Sigmoid colon (tissue), 7 donors: ENCODE data around the gene TEP1. TPM values are rescaled to one million over a fixed set of nuclear protein-coding genes. Genes with fewer than 3 reads are reported as not detected.

Source experiments
- DNase-seq: peaks from one replicate; pipeline ENCODE4 v3.0.0-alpha.2; 2019
- H3K27ac ChIP-seq, 4 donors: fragments of 200-600 bp; sonication (generic); one replicate each; pipeline ENCODE4 v1.5.1; 2016 to 2019; ENCODE audit warnings: mild to moderate bottlenecking in 1 of 4
- H3K27me3 ChIP-seq, 3 donors: fragments of 200-600 bp; sonication (generic); one replicate each; pipeline ENCODE4 v1.5.1; 2019; ENCODE audit warnings: mild to moderate bottlenecking in 1 of 3
- H3K36me3 ChIP-seq, 4 donors: fragments of 200-600 bp; sonication (generic); one replicate each; pipeline ENCODE4 v1.5.1; 2016 to 2019
- H3K4me1 ChIP-seq, 4 donors: fragments of 200-600 bp; sonication (generic); one replicate each; pipeline ENCODE4 v1.5.1; 2017 to 2019
- H3K4me3 ChIP-seq, 4 donors: fragments of 200-600 bp; sonication (generic); one replicate each; pipeline ENCODE4 v1.5.1; 2017 to 2019; ENCODE audit warnings: mild to moderate bottlenecking in 2 of 4, moderate library complexity in 1 of 4
- H3K9me3 ChIP-seq, 4 donors: fragments of 200-600 bp in 3 of 4; sonication (generic) in 3 of 4; one replicate each; pipeline versions ENCODE4 v1.5.1 to v1.6.1; 2013 to 2019
- EP300 ChIP-seq, 4 donors: sonication (generic); formaldehyde crosslinking; IDR thresholded peaks; one replicate each; pipeline ENCODE4 v1.6.1; 2017; ENCODE audit warnings: antibody characterized with exemption in 4 of 4
- POLR2A ChIP-seq, 2 donors: fragments of 450-650 bp; IDR thresholded peaks; one replicate each; pipeline ENCODE4 v1.6.1; 2016; ENCODE audit warnings: antibody characterized with exemption in 2 of 2, mild to moderate bottlenecking in 2 of 2, moderate library complexity in 2 of 2
- POLR2AphosphoS5 ChIP-seq, 4 donors: sonication (generic); formaldehyde crosslinking; IDR thresholded peaks; one replicate each; pipeline ENCODE4 v1.6.1; 2017; ENCODE audit warnings: antibody characterized with exemption in 4 of 4
- WGBS, 2 donors: extraction: QIAGEN DNeasy Blood & Tissue Kit; methylation state at CpG; one replicate each; pipeline ENCODE4 v1.1.7; 2013; 5-methylcytosine and 5-hydroxymethylcytosine counted together
- intact Hi-C: fragments of 100-400 bp; cut with DNase I; formaldehyde crosslinking; loops from one replicate; pipeline ENCODE4 v1.15.1; 2023
- polyA plus RNA-seq, 3 donors: library from polyadenylated mRNA; stranded (reverse); fragments of 200-250 nt; gene quantifications; one replicate each; pipeline ENCODE4 v1.2.3, GENCODE V29; 2013
- total RNA-seq, 4 donors: library from RNA; depleted of rRNA; stranded (reverse); fragments of >200 nt; gene quantifications; one replicate each; pipeline ENCODE4 v1.1.0, GENCODE V29; 2016
- TF ChIP-seq, protein P1 (sequence below), 4 experiments: fragments of 450-650 bp in 3 of 4; fragments of 200-600 bp in 1 of 4; IDR thresholded peaks; one replicate each; pipeline ENCODE4 v1.5.1; 2016 to 2019; ENCODE audit warnings: antibody characterized with exemption in 4 of 4, mild to moderate bottlenecking in 3 of 4, moderate library complexity in 2 of 4
- donor health status: healthy with polysubstance abuse.
- donor health status: Bipolar disorder and iron deficiency.
- donor health status: healthy.

Gene TEP1
- total and polyA plus RNA-seq, 7 donors, result 12.7 to 43.7 (median 22.9) TPM

DNA sequence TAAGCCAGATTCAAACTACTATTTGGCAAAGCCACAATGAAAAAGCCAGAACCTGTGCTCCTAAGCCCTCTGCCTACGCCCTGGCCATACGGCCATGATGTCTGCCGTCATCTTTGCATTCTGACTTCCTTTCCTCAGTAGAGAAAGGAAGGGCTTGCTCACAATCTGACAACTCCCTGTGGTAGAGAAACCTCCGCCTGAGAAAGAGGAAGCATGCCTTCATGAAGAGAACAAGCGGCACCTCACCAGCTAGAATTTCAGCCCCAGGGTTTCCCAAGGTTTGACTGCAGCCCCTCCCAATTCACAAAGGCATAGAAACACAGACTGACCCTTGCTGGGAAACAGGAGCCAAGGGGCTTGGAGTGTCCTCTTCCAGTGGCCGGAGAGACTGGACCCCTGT lies 25.7 kb downstream of the TEP1 start:
- Histone ChIP-seq H3K4me3 (no peak overlapping the region), H3K27ac (no peak overlapping the region), H3K4me1 (no peaks in the 10 kb centered on the region), H3K36me3 (peaks cover 69 to 98% (median 90%) of the 10 kb centered on the region in 4 donors), H3K27me3 (no peaks in the 10 kb centered on the region), H3K9me3 (no peaks in the 10 kb centered on the region)
- intact Hi-C loops, result no loop called here
- WGBS, 2 donors, result 85 to 93% methylated on average over 6 of the region's 6 CpGs
- TF ChIP-seq, protein P1, sequence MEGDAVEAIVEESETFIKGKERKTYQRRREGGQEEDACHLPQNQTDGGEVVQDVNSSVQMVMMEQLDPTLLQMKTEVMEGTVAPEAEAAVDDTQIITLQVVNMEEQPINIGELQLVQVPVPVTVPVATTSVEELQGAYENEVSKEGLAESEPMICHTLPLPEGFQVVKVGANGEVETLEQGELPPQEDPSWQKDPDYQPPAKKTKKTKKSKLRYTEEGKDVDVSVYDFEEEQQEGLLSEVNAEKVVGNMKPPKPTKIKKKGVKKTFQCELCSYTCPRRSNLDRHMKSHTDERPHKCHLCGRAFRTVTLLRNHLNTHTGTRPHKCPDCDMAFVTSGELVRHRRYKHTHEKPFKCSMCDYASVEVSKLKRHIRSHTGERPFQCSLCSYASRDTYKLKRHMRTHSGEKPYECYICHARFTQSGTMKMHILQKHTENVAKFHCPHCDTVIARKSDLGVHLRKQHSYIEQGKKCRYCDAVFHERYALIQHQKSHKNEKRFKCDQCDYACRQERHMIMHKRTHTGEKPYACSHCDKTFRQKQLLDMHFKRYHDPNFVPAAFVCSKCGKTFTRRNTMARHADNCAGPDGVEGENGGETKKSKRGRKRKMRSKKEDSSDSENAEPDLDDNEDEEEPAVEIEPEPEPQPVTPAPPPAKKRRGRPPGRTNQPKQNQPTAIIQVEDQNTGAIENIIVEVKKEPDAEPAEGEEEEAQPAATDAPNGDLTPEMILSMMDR (IDR thresholded peaks at IDR 0.05), result no peak
- TF ChIP-seq POLR2A (IDR thresholded peaks at IDR 0.05) (no peak), POLR2AphosphoS5 (IDR thresholded peaks at IDR 0.05) (no peak), EP300 (IDR thresholded peaks at IDR 0.05) (no peak)
- DNase-seq, result no peak

DNA sequence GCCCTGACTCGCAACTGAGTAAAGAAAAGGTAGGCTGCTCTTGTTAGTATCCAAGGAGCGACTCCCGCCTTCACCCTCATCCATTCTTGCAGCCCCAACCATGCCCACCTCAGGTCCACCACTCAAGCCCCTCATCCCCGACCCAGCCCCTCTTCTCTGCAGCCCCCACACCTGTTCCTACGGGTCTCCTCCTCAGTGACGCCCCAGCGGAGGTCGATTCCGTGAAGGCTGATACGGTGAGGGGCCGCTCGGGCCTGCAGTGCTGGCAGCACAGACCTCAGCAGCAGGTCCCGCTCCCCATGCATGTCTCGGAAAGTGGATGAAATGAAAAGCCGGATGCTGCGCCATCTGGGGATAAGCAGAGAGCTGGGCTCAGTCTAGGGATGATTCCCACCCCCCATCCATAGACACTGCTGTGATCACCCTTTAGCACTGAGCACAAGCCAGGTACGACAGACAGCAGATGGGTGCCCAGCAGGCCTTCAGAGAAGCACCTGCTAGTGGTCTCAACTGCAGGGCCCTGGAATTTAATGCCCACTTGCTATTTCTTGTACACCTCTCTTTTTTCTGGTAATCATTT lies 26.9 kb downstream of the TEP1 start:
- Histone ChIP-seq H3K9me3 (no peaks in the 10 kb centered on the region), H3K27ac (no peak overlapping the region), H3K27me3 (no peaks in the 10 kb centered on the region), H3K4me1 (no peaks in the 10 kb centered on the region), H3K4me3 (no peak overlapping the region), H3K36me3 (peaks cover 81 to 98% (median 95%) of the 10 kb centered on the region in 4 donors)
- DNase-seq, result no peak
- intact Hi-C loops, result no loop called here
- WGBS, 2 donors, result 98% methylated on average over 17 of the region's 17 CpGs
- TF ChIP-seq EP300 (IDR thresholded peaks at IDR 0.05) (no peak), POLR2A (IDR thresholded peaks at IDR 0.05) (no peak), POLR2AphosphoS5 (IDR thresholded peaks at IDR 0.05) (no peak)
- TF ChIP-seq, protein P1 (IDR thresholded peaks at IDR 0.05), result no peak

DNA sequence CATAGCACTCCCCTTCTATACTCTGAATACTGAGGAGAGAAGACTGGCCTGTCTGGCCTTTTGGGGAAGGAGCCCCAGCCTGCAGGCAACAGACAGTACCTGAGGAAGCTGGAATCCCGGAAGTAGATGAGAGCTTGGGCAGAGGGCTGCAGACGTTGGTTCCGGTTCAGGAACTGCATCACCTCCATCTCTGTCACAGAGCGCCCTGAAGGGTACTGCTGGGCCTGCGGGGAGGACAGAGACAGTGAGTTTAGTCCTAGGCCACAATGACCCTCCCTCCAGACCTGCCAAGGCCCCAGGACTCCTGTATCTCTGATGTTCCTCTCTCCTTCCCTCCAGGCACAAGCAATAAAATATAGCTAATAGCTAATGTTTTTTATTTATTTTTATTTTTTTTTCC lies 28.4 kb downstream of the TEP1 start:
- H3K27ac ChIP-seq, result no peak overlapping the region
- peaks cover 84 to 98% (median 95%) of the 10 kb centered on the region in 4 donors for H3K36me3 ChIP-seq
- WGBS, 2 donors, result 96 to 97% methylated on average over 5 of the region's 5 CpGs
- DNase-seq, result no peak
- no peaks in the 10 kb centered on the region for H3K4me1 ChIP-seq
- intact Hi-C loops, result no loop called here
- H3K27me3 ChIP-seq, result no peaks in the 10 kb centered on the region
- H3K4me3 ChIP-seq, result no peak overlapping the region
- H3K9me3 ChIP-seq, result no peaks in the 10 kb centered on the region
- TF ChIP-seq POLR2AphosphoS5 (IDR thresholded peaks at IDR 0.05), result no peak
- TF ChIP-seq POLR2A (IDR thresholded peaks at IDR 0.05), result no peak
- TF ChIP-seq EP300 (IDR thresholded peaks at IDR 0.05), result no peak
- TF ChIP-seq, protein P1 (IDR thresholded peaks at IDR 0.05), result no peak

DNA sequence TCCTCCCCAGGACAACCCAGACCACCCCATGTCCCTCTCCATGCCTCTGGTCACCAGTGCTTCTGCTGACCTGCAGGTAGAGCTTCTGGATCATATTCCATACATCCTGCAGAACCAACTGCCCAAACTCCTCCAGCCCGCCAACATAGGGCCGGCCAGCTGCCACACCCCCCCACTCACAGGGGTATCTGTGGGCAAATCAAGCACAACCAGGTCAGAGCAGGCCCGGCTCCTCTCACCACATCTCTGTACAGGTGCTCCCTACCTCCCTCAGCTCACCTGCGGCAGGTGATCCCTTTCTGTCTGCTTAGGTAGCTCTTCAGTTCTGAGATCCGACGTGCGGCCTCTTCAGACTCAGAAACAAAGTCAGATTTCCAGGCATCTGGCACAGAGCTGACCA lies 29.0 kb downstream of the TEP1 start:
- 89 to 90% methylated on average over 7 of the region's 7 CpGs for WGBS, 2 donors
- Histone ChIP-seq H3K27me3 (no peaks in the 10 kb centered on the region), H3K4me1 (no peaks in the 10 kb centered on the region), H3K27ac (no peak overlapping the region), H3K36me3 (peaks cover 81 to 98% (median 95%) of the 10 kb centered on the region in 4 donors), H3K4me3 (no peak overlapping the region), H3K9me3 (no peaks in the 10 kb centered on the region)
- DNase-seq, result no peak
- intact Hi-C loops, result no loop called here
- no peak for TF ChIP-seq EP300 (IDR thresholded peaks at IDR 0.05)
- TF ChIP-seq POLR2AphosphoS5 (IDR thresholded peaks at IDR 0.05), result no peak
- TF ChIP-seq POLR2A (IDR thresholded peaks at IDR 0.05), result no peak
- TF ChIP-seq, protein P1 (IDR thresholded peaks at IDR 0.05), result no peak

DNA sequence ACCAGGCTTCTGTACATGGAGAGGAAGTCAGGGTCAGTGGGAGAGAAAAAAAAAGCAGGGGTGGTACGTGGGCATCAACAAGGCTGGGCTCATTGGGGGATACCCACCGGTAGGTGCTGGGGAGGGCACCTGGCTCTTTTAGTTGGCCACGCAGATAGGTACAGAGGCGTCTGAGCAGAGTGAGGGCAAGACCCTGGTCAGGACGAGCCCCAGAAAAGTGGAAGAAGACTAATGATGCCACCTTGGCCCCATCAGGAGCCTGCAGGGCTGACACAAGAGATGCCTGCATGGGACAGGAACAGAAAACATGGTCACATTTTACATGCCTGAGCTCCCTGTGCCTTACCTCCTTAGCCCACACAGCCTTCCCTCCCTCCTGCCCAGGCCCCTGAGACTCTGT lies 29.7 kb downstream of the TEP1 start:
- Histone ChIP-seq H3K36me3 (peaks cover 79 to 98% (median 95%) of the 10 kb centered on the region in 4 donors), H3K9me3 (no peaks in the 10 kb centered on the region), H3K4me1 (no peaks in the 10 kb centered on the region), H3K4me3 (no peak overlapping the region), H3K27me3 (no peaks in the 10 kb centered on the region), H3K27ac (no peak overlapping the region)
- intact Hi-C loops, result no loop called here
- DNase-seq, result no peak
- TF ChIP-seq, protein P1 (IDR thresholded peaks at IDR 0.05), result no peak
- TF ChIP-seq EP300 (IDR thresholded peaks at IDR 0.05) (no peak), POLR2A (IDR thresholded peaks at IDR 0.05) (no peak), POLR2AphosphoS5 (IDR thresholded peaks at IDR 0.05) (no peak)
- 95 to 96% methylated on average over 5 of the region's 5 CpGs for WGBS, 2 donors
